Suprapubic skin (tissue), 4 donors: ENCODE results near the gene CDK4. TPM values are rescaled to one million over a fixed set of nuclear protein-coding genes. Genes with fewer than 3 reads are reported as not detected.

Source experiments
- DNase-seq, 2 donors: peaks; one replicate each; pipeline ENCODE4 v3.0.0-alpha.2; 2019; ENCODE audit warnings: low spot score in 2 of 2
- H3K27ac ChIP-seq: fragments of 200-600 bp; sonication (generic); one replicate; pipeline ENCODE4 v1.5.1; 2019
- H3K27me3 ChIP-seq: fragments of 200-600 bp; sonication (generic); one replicate; pipeline ENCODE4 v1.5.1; 2019
- H3K36me3 ChIP-seq: fragments of 200-600 bp; sonication (generic); one replicate; pipeline ENCODE4 v1.5.1; 2019
- H3K4me1 ChIP-seq: fragments of 200-600 bp; sonication (generic); one replicate; pipeline ENCODE4 v1.5.1; 2019
- H3K4me3 ChIP-seq: fragments of 200-600 bp; sonication (generic); one replicate; pipeline ENCODE4 v1.5.1; 2019; ENCODE audit warnings: mild to moderate bottlenecking
- H3K9me3 ChIP-seq: fragments of 200-600 bp; sonication (generic); one replicate; pipeline ENCODE4 v1.5.1; 2019
- EP300 ChIP-seq: sonication (generic); formaldehyde crosslinking; IDR thresholded peaks from one replicate; pipeline ENCODE4 v1.6.1; 2017; ENCODE audit warnings: antibody characterized with exemption
- POLR2A ChIP-seq, 2 donors: fragments of 450-650 bp; IDR thresholded peaks; one replicate each; pipeline ENCODE4 v1.6.1; 2017; ENCODE audit warnings: antibody characterized with exemption in 2 of 2, mild to moderate bottlenecking in 2 of 2, moderate library complexity in 2 of 2
- POLR2AphosphoS5 ChIP-seq, 3 donors: sonication (generic); formaldehyde crosslinking; IDR thresholded peaks; one replicate each; pipeline ENCODE4 v1.6.1; 2017; ENCODE audit warnings: antibody characterized with exemption in 3 of 3
- WGBS: methylation state at CpG from one replicate; pipeline ENCODE4 v1.1.5; 2018; 5-methylcytosine and 5-hydroxymethylcytosine counted together
- total RNA-seq, 4 donors: library from RNA; depleted of rRNA; stranded (reverse); fragments of >200 nt; gene quantifications; one replicate each; pipeline ENCODE4 v1.1.0, GENCODE V29; 2016
- TF ChIP-seq, protein P1 (sequence below), 2 donors: fragments of 200-600 bp in 1 of 2; fragments of 450-650 bp in 1 of 2; sonication (generic) in 1 of 2; IDR thresholded peaks; one replicate each; pipeline ENCODE4 v1.5.1; 2016 to 2019; ENCODE audit warnings: antibody characterized with exemption in 2 of 2, mild to moderate bottlenecking in 1 of 2, moderate library complexity in 1 of 2

Gene CDK4
- total RNA-seq, 4 donors from 2014 or later = 35.7 to 82.3 (median 47.0) TPM

GRCh38 chr12:57760347-57760982 is 8.4 kb upstream of the CDK4 start:
- H3K4me3 ChIP-seq = no peak overlapping the region
- H3K9me3 ChIP-seq = no peaks in the 10 kb centered on the region
- 89% methylated on average over 3 of the region's 3 CpGs for WGBS

DNA sequence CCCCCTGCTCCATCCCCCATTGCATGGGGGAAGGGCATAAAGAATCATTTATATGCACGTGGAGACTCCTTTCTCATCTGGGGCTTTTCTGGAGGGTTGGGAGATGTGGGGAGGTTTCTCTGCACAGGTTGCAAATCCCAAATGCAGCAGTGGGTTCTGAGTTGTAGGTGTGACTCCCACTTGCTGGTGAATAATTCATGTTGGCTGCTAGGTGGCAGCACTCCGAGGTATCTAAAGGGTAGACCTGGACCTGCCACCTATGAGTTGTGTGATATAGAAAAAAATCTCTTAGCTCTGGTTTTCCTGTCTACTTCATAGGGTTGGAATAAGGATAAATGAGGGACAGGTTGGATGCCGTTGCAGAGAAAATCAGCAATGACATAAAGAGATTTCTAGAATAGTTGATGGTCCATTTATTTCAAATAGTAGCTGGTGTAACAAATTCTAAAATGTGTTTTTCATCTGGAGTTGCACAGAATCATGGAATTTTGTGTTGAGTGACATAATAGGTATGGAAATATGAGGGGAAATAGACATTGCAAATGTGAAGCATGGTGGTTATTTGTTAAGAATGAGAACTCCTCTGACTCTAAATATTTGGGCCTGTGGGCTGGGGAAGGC is 7.4 kb upstream of the CDK4 start:
- no peaks in the 10 kb centered on the region for H3K9me3 ChIP-seq
- no peak for DNase-seq
- H3K27ac ChIP-seq = no peak overlapping the region
- WGBS = 28% methylated on average over 3 of the region's 3 CpGs
- peaks cover 15% of the 10 kb centered on the region for H3K27me3 ChIP-seq
- TF ChIP-seq POLR2AphosphoS5 (IDR thresholded peaks at IDR 0.05) (no peak), EP300 (no peak), POLR2A (IDR thresholded peaks at IDR 0.05) (no peak)
- TF ChIP-seq, protein P1, sequence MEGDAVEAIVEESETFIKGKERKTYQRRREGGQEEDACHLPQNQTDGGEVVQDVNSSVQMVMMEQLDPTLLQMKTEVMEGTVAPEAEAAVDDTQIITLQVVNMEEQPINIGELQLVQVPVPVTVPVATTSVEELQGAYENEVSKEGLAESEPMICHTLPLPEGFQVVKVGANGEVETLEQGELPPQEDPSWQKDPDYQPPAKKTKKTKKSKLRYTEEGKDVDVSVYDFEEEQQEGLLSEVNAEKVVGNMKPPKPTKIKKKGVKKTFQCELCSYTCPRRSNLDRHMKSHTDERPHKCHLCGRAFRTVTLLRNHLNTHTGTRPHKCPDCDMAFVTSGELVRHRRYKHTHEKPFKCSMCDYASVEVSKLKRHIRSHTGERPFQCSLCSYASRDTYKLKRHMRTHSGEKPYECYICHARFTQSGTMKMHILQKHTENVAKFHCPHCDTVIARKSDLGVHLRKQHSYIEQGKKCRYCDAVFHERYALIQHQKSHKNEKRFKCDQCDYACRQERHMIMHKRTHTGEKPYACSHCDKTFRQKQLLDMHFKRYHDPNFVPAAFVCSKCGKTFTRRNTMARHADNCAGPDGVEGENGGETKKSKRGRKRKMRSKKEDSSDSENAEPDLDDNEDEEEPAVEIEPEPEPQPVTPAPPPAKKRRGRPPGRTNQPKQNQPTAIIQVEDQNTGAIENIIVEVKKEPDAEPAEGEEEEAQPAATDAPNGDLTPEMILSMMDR (IDR thresholded peaks at IDR 0.05) = peak in 1 of 2 donors; percentile 36
- no peak overlapping the region for H3K4me3 ChIP-seq
- peaks cover 16% of the 10 kb centered on the region for H3K36me3 ChIP-seq
- H3K4me1 ChIP-seq = peaks cover 20% of the 10 kb centered on the region

More at GRCh38 chr12:57760347-57760982, 8.4 kb upstream of the CDK4 start:
- H3K4me1 ChIP-seq = peaks cover 22% of the 10 kb centered on the region
- H3K27ac ChIP-seq = no peak overlapping the region
- peaks cover 16% of the 10 kb centered on the region for H3K36me3 ChIP-seq
- peaks cover 25% of the 10 kb centered on the region for H3K27me3 ChIP-seq
- no peak for DNase-seq
- TF ChIP-seq EP300 = no peak
- TF ChIP-seq, protein P1 (IDR thresholded peaks at IDR 0.05) = no peak

GRCh38 chr12:57758552-57759359 is 6.6 kb upstream of the CDK4 start:
- Histone ChIP-seq H3K27me3 (peaks cover 8% of the 10 kb centered on the region), H3K9me3 (no peaks in the 10 kb centered on the region), H3K36me3 (peaks cover 16% of the 10 kb centered on the region), H3K27ac (no peak overlapping the region), H3K4me3 (no peak overlapping the region), H3K4me1 (peaks cover 27% of the 10 kb centered on the region)
- no peak for TF ChIP-seq POLR2AphosphoS5 (IDR thresholded peaks at IDR 0.05)
- TF ChIP-seq, protein P1 (IDR thresholded peaks at IDR 0.05) = no peak
- TF ChIP-seq EP300 = no peak
- no peak for TF ChIP-seq POLR2A (IDR thresholded peaks at IDR 0.05)
- 90% methylated on average over 9 of the region's 25 CpGs for WGBS
- DNase-seq = no peak

DNA sequence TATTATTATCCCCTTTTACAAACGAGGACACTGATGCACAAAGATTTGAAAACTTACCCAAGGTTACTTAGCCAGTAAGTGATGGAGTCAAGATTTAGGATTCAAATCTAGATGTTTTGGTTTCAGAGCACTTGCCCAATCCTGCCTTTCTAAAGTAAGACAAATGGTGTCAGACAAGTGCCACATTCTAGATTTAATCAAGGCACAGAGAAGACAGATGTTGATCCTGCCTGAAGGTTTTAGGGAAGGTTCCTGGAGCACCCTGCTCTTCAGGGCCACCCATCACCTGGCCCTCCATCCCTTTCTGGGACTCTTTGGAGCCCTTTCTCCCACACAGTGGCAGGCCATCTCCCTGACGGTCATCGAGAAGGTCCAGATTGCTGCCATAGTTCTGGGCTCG is 5.7 kb upstream of the CDK4 start:
- Histone ChIP-seq H3K27ac (no peak overlapping the region), H3K36me3 (peaks cover 16% of the 10 kb centered on the region), H3K27me3 (no peaks in the 10 kb centered on the region), H3K4me1 (peaks cover 34% of the 10 kb centered on the region), H3K4me3 (no peak overlapping the region), H3K9me3 (no peaks in the 10 kb centered on the region)
- 92% methylated on average over 4 of the region's 4 CpGs for WGBS
- no peak for TF ChIP-seq POLR2AphosphoS5 (IDR thresholded peaks at IDR 0.05)
- no peak for TF ChIP-seq POLR2A (IDR thresholded peaks at IDR 0.05)
- no peak for TF ChIP-seq EP300
- TF ChIP-seq, protein P1 (IDR thresholded peaks at IDR 0.05) = no peak
- no peak for DNase-seq
